ENCODE results near the gene SSC4D.
A peak's percentile ranks its signal among the peaks of the same experiment; 100 is the strongest.

SSC4D gene

DNA sequence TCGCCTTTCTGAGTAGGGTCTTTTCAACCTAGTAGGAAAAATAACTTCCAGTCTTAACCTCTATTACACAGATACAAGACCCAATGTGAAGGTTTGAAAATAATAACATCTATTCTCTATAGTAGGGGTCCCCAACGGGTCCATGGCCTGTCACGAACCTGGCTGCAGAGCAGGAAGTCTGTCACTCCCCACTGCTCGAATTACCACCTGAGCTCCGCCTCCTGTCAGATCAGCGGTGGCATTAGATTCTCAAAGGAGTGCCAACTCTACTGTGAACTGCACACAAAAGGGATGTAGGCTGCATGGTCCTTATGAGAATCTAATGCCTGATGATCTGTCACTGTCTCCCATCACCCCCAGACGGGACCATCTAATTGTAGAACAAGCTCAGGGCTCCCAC, 58.1 kb downstream of the SSC4D start:
- DNase-seq, result no peak

- no peak for DNase-seq
Observed at GRCh38 chr7:76349313-76349885, 60.1 kb downstream of the SSC4D start.

DNA sequence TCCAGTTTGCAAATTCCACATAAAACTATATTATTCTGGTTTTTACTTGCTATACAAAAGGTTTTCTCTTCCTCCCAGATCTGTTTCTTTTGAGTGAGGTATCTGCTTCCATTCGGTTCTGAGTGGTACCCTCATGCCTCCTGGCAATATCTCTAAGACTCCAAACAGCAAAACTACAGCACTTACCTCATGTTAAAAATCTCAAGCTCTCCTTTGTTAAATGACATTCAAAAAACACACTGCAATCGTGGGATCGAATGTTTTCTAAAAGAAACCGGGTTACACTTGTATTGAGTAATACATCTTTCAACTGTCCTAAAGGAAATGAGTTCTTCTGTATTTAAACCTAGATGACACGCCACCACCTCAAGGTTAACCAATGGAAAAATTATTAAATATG, 61.8 kb downstream of the SSC4D start:
- DNase-seq, result no peak

DNA sequence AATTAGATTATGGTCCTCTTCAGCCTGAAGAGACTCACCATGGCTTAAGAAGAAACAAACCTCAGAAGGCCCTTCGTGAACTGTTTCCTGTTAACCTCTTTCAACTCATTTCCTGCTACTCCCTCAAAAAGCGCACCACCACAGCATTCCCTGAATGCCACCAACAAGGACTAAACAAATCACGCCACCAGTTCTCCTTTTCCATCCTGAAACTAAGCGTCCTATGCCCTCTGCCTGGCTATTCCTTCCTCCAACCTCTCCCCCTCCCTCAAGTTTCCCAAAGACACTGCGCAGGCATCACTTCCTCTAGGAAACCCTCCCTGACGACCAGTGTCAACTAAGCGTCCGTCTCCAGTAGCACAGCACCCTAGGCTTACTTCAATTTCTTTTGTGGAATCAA, 62.7 kb downstream of the SSC4D start:
- no peak for DNase-seq

GRCh38 chr7:76346097-76346496, 63.4 kb downstream of the SSC4D start:
- no peak for DNase-seq

DNA sequence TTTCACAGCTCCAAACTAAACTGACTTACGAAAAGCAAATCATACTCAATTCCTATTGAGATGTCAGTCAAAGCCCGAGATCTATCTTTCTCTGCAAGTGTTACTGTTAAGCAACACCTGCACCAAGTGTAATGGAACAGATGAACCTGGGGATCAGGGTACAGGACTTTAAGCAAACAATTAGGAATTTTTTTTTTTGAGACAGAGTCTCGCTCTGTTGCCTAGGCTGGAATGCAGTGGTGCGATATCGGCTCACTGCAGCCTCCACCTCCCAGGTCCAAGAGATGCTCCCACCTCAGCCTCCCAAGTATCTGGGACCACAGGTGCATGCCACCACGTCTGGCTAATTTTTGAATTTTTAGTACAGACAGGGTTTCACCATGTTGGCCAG, 65.6 kb downstream of the SSC4D start:
- DNase-seq, result no peak

DNA sequence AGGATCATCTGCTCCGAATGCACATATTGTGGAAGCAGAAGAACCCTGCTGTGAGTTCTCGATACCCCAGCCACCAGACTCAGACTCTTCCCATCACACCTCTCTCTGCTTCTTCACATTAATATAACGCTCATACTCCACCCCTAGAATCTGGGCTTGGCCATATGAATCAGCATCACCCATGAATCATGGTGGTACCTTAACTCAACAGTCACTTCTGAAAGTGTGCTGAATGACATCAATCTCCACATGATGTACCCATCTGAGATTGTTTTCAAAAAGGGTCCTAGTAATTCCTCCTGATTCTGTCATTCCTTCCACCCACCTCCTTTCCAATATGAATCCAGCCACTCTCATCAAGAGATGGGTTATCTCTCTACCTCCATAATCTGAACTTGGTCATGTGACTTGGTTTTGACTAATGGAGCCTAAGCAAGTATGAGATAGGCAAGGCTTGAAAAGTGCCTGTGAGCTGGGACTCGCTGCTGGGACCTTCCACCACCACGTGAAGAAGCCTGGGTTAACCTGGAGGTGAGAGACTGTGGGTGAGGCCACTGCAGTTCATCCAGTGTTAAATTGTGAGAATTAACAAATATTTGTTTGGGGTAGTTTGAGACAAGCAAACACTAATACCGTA, 66.1 kb downstream of the SSC4D start:
- DNase-seq, result peak; percentile 60

- DNase-seq, result no peak
Observed at GRCh38 chr7:76342222-76342621, 67.3 kb downstream of the SSC4D start.

GRCh38 chr7:76340617-76341131, 68.8 kb downstream of the SSC4D start:
- DNase-seq, result no peak

Data from activated CD4-positive, alpha-beta T cell treated with anti-CD3 and anti-CD28 coated beads, Interleukin-10, Interleukin-2, amounts not matched to agents 100 ng/mL and 50 ng/mL, durations not matched to agents 16 hours and 8 hours (primary cell).